GM23338 (cell line): Measurements from ENCODE around the gene PIK3C2B.

Experiments used
- CREB1 ChIP-seq: fragments of 250-450 bp; sonication (Bioruptor Pico); IDR thresholded peaks from 2 replicates; pipeline ENCODE4 v1.5.0; 2020; ENCODE audit warnings: low read depth, mild to moderate bottlenecking, moderate library complexity
- CTCF ChIP-seq, 2 experiments: fragments of 200-600 bp in 1 of 2; sonication (generic) in 1 of 2; conservative IDR thresholded peaks; 2 replicates each; pipeline versions ENCODE4 v1.5.1 to v1.6.1; 2016 to 2017; ENCODE audit warnings: antibody characterized with exemption in 2 of 2, low read depth in 2 of 2, mild to moderate bottlenecking in 2 of 2, moderate library complexity in 1 of 2
- ETS1 ChIP-seq: IDR thresholded peaks from 2 replicates; pipeline ENCODE4 v1.6.1; 2016; ENCODE audit warnings: antibody characterized with exemption
- EZH2 ChIP-seq: fragments of 200-600 bp; sonication (generic); IDR thresholded peaks from one replicate; pipeline ENCODE4 v1.8.0; 2017; ENCODE audit warnings: antibody characterized with exemption, mild to moderate bottlenecking, low read depth; ENCODE audit not compliant: unreplicated experiment
- EZH2phosphoT487 ChIP-seq: fragments of 200-600 bp; sonication (generic); IDR thresholded peaks from one replicate; pipeline ENCODE4 v1.8.1; 2018; ENCODE audit warnings: antibody characterized with exemption; ENCODE audit not compliant: unreplicated experiment
- JUNB ChIP-seq: IDR thresholded peaks from one replicate; pipeline ENCODE4 v1.6.1; 2016; ENCODE audit warnings: antibody characterized with exemption; ENCODE audit not compliant: unreplicated experiment
- POLR2AphosphoS5 ChIP-seq: IDR thresholded peaks from 2 replicates; pipeline ENCODE4 v1.6.1; 2016; ENCODE audit warnings: antibody characterized with exemption, low read depth
- REST ChIP-seq: IDR thresholded peaks from one replicate; pipeline ENCODE4 v1.6.1; 2018; ENCODE audit warnings: antibody characterized with exemption; ENCODE audit not compliant: unreplicated experiment
- STAT1 ChIP-seq: IDR thresholded peaks from one replicate; pipeline ENCODE4 v1.6.1; 2016; ENCODE audit warnings: antibody characterized with exemption; ENCODE audit not compliant: unreplicated experiment
- ZNF114 ChIP-seq: fragments of 250-450 bp; sonication (Bioruptor Pico); IDR thresholded peaks from 2 replicates; pipeline ENCODE4 v1.5.0; 2020; ENCODE audit warnings: mild to moderate bottlenecking, moderate library complexity

GRCh38 chr1:204516180-204516879, 21.7 kb upstream of the PIK3C2B start, which contains the start of gene MDM4:
- TF ChIP-seq CTCF (conservative IDR thresholded peaks at IDR 0.05; ENCODE audit: low read depth in 2 of 2) (no peak), ETS1 (peak; percentile 85), POLR2AphosphoS5 (peak; percentile 85), EZH2phosphoT487 (no peak), JUNB (no peak), EZH2 (no peak), REST (peak; percentile 25), CREB1 (CRISPR knock-in tag) (peak; percentile 85), ZNF114 (CRISPR knock-in tag) (no peak), STAT1 (no peak)
